ENCODE results near the gene MIA.
"Not testable (repeated sequence)": the region's sequence is repeated elsewhere in the genome, so short reads cannot be mapped to it uniquely, and the experiment has no call there.

Gene MIA

DNA sequence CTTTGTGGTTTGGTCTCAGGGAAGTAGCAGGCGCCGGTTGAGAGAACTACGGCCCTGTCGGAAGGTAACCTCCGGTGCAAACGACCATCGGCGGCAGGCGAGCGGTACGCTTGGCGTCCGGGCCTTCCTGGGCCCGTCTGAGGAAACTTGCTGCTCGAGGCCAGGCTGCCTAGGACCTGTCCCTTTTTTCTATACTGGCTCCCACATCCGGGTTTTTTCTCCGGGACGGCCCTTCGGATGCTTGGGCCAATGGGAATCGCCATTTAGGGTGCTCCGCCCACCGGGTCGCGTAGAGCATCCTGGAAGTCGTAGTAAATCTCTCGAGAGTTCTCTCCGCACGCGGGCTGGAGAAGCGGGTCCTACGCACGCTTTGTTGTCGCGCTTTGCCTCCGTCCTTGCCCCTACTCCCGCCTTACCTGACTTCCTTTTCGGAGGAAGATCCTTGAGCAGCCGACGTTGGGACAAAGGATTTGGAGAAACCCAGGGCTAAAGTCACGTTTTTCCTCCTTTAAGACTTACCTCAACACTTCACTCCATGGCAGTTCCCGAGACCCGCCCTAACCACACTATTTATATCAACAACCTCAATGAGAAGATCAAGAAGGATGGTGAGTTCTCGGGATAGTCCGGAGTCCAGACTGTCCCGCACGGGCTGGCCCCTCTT is 24.3 kb upstream of the MIA start, which contains the start of gene SNRPA:
Gene SNRPA, plus strand, starts transcription at position 330 of the 664 bp plus-strand sequence. Its CDS starts 206 bp downstream, at position 536.
- peak; percentile 91 for DNase-seq

DNA sequence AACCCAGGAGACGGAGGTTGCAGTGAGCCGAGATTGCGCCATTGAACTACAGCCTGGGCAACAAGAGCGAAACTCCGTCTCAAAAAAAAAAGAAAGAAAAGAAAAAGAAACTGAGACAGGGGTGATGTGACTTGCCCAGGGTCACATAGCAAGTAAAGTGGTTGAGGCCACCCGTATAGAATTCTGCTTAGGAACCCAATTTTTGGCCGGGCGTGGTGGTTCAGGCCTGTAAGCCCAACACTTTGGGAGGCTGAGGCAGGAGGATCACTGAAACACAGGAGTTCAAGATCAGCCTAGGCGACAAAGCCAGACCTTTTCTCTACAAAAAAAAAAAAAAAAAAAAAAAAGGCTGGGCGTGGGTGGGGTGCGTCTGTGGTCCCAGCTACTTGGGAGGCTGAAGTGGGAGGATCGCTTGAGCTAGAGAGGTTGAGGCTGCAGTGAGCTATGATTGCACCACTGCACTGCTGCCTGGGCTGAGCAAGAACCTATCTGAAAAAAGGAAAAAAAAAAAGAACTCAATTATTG is 23.0 kb upstream of the MIA start:
- no peak for DNase-seq

DNA sequence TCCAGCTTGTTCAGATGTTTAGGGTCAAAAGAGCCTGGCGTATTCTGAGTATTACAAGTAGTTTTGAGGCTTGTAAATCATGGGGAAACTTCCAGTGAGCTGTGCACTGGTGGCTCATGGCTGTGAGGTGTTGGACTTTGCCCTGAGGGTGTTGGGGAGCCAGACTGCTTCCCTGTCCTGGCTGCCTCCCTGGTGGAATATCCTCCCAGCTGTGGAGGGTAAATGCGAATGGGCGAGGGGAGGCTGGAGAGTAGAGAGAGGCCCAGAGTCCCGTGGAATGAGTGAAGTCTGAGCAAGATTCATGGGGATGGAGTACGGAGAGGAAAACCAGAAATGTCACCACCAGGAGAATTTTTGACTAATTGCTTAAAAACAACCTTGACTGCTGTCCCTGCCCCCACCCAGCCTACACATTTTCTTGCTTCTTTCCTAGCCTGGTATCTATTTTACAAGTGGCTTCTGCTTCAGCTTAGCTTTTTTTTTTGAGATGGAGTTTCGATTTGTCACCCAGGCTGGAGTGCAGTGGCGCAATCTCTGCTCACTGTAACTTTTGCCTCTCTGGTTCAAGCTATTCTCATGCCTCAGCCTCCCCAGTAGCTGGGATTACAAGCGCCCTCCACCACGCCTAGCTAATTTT is 20.6 kb upstream of the MIA start:
- DNase-seq: no peak

DNA sequence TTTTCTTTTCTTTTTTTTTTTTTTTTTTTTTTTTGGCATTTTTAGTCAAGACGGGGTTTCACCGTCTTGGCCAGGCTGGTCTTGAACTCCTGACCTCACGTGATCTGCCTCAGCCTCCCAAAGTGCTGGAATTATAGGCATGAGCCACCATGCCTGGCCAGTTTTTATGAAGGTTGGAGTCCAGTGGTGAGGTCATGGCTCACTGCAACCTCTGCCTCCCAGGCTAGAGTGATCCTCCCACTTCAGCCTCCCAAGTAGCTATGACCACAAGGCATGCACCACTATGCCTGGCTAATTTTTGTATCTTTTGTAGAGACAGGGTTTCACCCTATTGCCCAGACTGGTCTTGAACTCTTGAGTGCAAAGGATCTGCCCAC is 20.1 kb upstream of the MIA start:
- no peak for DNase-seq

DNA sequence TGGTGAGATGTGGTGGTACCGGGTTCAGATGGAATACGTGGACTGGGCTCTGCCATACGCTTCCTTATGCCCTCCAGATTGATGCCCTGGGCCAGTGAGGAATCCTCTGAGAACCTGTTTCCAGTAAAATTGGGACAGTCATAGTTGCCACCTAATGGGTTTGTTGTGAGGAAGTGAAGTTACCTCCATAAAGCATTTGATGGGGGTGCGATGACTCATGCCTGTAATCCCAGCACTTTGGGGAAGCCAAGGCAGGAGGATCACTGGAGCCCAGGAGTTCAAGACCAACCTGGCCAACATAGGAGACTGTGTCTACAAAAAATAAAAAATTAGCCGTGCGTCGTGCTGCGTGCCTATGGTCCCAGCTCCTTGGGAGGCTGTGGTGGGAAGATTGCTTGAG is 19.5 kb upstream of the MIA start:
- no peak for DNase-seq

DNA sequence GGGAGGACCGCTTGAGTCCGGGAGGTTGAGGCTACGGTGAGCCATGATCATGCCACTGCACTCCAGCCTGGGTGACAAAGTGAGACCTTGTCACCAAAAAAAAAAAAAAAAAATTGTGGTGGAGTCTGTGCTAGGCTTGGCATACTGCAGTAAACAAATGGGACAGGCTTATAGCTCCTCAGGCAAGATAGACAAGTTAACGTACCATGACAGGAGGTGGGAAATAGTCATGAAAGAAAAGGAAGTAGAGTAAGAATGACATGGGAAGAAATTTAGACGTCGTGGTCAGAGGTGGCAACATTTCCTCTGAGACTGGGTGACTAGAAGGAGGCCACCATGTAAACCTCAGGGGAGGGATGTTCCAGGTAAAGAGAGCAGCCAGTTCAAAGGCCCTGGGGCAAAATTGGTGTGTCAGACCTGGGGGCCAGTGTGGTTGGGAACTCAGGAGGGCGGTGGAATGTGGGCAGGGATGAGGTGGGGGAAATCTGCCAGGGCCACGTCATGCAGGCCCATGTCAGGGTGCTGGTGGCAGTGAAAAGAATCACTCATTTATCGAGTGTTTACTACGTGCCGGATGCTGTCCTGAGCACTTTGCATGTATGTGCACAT is 18.7 kb upstream of the MIA start:
- DNase-seq: no peak

DNA sequence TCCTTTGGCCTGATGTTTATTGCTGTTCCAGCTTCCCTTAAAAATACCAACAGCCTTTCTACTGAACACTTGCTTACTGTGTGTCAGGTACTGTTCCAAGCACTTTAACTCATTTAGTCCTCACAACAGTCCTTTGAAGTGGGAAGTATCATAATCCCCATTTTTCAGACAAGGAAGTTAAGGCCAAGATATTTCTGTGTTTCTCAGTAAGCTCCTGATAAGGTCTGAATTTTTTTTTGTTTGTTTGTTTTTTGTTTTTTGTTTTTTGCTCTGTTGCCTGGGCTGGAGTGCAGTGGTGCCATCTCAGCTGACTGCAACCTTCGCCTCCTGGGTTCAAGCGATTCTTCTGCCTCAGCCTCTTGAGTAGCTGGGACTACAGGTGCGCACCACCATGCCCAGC is 16.8 kb upstream of the MIA start:
- DNase-seq: no peak

DNA sequence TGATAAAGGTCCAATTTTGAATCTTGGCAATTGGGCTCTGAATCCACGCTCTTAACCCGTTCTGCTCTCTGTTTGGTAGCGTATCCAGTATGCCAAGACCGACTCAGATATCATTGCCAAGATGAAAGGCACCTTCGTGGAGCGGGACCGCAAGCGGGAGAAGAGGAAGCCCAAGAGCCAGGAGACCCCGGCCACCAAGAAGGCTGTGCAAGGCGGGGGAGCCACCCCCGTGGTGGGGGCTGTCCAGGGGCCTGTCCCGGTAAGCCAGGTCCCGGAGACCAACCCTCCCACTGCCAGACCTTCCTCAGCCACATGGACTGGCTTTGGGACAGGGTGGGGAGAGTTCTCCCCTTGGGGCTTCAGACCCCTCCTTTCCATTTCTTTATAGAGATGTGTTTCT is 16.0 kb upstream of the MIA start:
- no peak for DNase-seq

DNA sequence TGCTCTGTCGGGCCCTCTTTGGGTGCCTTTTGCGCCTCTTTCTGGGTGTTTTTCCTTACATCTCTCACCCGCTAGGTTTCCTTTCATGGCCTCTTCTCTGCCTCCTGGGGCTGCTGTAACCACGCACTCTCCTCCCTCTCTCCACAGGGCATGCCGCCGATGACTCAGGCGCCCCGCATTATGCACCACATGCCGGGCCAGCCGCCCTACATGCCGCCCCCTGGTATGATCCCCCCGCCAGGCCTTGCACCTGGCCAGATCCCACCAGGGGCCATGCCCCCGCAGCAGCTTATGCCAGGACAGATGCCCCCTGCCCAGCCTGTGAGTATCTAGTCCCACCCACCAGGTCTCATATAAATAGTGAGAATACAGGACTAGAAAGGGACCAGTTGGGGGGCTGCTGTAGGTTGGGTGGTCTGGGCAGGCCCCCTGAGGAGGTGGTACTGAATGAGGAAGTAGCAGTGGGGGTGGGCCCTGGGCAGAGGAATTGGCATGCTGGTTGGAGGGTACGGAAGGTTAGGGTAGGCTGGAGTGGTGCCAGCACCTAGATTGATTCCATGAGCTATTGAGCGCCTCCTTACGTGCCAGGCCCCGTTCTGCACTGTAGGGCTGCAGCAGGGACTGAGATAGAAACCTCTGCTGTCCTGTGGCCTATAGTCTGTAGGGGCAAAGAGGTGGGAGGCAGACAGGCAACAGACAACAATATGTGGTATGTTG is 12.4 kb upstream of the MIA start:
- DNase-seq: no peak

DNA sequence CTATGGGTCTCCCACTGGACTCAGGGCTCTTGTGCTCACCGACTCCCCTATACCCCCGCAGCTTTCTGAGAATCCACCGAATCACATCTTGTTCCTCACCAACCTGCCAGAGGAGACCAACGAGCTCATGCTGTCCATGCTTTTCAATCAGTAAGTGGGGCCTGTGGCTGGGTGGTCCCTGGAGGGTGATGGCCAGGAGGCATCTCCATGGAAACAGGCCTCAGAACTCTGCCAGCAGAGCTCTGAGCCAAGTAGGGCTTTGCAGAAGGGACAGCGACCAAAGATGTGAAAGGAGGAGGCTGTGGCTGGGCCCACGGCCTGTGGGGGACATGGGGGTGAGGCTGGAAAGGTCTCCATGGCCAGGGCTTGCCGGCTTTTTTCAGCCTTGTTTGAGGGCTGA is 11.8 kb upstream of the MIA start:
- no peak for DNase-seq

DNA sequence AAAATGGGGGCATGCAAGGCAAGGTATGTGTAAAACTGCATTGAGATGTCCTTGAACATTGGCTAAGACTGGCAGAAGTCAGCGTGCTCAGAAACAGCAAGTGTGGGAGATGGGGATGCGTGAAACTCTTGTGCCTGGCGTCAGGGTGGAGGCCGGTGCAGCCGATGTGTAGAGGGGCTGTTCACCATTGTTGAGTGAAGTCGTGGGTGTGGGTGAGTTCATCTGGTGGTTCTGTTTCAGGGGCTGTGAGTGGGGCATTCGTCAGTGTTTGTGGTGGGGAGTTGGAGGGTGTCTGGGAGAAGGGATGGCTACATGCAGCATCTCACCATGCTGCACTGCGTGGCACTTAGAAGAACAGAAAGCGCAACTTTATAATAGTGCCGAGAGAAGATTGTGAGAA is 11.4 kb upstream of the MIA start:
- DNase-seq: no peak

DNA sequence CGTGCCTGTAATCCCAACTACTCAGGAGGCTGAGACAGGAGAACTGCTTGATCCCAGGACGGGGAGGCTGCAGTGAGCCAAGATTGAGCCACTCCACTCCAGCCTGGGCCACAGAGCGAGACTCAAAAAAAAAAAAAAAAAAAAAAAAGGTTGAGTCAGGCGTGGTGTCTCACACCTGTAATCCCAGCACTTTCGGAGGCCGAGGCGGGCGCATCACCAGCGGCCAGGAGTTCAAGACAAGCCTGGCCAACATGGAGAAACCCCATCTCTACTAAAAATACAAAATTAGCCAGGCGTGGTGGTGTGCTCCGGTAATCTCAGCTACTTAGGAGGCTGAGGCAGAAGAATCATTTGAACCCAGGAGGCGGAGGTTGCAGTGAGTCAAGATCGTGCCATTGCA is 8.9 kb upstream of the MIA start:
- DNase-seq: not testable (repeated sequence)

DNA sequence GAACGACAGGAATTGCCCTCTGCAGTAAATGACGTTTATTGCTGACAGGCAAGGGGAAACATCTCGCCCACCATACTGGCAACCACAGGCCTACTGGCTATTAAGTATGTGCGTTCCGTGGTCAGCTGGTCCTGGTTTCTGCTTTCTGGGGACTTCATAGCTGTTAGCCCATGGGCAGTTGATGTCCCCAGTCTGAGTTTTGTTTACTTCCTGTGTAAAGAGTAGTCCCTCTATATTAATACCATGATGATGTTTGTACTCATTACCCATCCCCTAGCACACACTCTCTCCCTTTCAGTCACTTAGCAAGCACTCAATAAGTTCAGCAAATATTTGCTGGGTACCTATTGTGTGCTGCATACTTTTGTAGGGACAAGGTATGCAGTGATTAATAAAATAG is 6.5 kb upstream of the MIA start:
- no peak for DNase-seq

DNA sequence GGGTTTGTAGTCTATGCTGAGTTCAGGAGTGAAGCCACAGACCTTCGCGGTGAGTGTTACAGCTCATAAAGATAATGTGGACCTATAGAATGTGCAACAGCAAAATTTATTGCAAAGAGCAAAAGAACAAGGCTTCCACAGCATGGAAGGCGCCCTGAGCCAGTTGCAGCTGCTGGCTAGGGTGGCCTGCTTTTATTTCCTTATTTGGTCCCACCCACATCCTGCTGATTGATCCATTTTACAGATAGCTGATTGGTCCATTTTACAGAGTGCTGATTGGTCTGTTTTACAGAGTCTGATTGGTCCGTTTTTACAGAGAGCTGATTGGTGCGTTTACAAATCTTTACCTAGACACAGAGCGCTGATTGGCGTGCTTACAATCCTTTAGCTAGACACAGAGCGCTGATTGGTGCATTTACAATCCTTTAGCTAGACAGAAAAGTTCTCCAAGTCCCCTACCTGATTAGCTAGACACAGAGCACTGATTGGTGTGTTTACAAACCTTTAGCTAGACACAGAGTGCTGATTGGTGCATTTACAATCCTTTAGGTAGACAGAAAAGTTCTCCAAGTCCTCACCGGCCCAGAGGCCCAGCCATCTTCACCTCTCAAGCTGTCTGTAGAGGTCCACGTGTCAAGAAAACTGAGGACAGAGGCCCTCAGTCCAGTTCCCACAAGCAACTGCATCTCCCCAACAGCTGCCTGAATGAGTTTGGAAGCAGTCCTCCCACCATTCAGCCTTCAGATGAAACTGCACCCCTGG is 4.0 kb upstream of the MIA start:
- not testable (repeated sequence) for DNase-seq

DNA sequence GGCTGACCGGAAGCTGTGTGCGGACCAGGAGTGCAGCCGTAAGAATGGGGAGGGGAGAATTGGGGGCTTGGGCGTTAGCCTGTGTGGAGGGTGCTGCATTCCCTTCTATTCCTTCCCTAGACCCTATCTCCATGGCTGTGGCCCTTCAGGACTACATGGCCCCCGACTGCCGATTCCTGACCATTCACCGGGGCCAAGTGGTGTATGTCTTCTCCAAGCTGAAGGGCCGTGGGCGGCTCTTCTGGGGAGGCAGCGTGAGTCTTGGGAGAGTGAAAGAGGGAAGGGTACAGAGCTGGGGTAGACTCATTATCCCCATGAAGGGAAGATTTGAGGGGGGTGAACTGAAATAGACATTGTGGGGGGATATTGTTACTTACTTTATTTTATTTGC is 306 bp downstream of the MIA start:
- no peak for DNase-seq

DNA sequence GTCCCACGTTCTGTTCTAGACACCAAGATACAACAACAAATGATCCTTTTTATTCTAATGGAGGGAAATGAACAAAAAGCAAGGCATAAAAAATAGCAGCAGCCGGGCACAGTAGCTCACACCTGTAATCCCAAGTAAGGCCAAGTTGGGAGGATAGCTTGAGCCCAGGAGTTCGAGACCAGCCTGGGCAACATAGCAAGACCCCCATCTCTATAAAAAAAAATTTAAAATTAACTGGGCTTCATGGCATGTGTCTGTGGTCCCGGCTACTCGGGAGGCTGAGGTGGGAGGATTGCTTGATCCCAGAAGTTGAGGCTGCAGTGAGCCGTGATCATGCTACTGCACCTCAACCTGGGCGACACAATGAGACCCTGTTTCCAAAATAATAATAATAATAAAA is 1.0 kb downstream of the MIA start:
- DNase-seq: no peak

DNA sequence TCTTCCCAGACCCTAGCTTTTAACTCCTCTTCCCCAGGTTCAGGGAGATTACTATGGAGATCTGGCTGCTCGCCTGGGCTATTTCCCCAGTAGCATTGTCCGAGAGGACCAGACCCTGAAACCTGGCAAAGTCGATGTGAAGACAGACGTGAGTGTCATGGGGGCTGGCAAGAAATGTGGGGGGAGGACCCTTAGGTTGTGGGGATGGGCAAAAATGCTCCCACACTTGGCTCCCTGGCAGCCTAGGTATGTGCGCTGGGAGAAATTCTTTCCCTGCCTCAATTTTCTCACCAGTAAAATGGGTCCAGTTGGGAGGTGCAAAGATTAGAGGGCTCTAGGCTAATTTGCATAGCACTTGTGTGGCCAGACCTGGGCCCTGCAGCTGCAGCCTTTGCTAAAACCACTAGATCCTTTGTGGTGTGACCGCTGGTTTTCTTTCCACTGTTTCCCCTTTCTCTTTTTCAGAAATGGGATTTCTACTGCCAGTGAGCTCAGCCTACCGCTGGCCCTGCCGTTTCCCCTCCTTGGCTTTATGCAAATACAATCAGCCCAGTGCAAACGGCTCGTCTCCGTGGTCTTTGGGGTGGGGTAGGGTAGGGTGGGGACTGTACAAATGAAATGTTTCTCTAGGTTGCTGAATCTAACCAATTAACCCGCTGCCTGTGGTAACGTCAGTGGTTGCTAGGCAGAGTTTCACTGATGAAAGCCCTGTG is 1.8 kb downstream of the MIA start:
- DNase-seq: peak; percentile 85

DNA sequence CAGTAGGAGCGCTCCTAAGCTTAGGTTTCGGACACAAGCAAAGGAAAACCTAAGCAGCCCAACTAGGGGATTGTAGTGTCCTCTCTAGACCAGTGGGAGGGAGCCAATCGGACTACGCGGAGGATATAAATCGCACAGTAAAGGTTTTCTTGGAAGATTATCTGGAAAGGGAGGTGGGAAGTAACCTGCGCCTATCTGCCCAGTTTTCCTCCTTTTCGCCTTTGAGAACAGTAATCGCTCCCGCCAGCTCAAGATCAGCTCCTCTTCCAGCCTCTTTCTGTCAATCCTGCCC is 2.3 kb downstream of the MIA start:
- no peak for DNase-seq

DNA sequence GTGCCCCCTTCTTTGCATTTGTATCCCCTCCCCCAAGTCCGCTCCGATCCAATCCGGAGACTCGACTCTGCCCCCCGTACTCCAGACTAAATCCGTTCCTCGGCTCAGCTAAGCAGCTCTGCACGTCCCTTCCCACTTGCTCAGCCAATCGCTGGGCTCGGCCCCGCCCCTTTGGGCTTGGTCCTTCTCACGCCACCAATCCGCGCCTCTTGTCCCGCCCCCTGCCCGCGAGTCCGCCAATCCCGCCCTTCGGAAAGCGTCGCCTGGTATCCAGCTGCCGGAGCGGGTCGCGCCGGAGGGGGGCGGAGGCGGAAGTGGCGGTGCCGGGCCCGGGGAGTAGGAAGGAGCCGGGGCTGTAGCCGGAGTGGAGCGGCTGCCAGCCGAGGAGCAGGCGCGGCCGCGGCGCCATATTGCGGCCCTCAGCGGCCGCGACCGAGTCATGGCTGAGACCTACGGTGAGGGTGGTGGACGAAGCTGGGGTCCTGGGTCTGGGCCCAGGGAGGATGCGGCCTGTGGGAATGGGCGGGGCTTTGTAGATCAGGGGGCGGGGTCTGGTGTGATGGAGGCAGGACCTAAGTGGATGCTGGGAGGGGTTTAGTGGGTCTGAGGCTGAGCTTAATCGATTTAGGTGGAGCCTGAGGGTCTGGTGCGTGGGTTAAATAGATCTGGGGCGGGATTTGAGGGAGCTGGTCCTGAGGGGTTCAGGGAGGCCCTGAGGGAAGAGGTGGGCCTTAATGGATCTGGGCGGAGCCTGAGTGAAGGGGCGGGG is 2.8 kb downstream of the MIA start, which contains the start of gene RAB4B:
Gene RAB4B, plus strand, starts transcription at position 311 of the 769 bp plus-strand sequence. Its CDS starts 129 bp downstream, at position 440.
- DNase-seq: peak; percentile 99

DNA sequence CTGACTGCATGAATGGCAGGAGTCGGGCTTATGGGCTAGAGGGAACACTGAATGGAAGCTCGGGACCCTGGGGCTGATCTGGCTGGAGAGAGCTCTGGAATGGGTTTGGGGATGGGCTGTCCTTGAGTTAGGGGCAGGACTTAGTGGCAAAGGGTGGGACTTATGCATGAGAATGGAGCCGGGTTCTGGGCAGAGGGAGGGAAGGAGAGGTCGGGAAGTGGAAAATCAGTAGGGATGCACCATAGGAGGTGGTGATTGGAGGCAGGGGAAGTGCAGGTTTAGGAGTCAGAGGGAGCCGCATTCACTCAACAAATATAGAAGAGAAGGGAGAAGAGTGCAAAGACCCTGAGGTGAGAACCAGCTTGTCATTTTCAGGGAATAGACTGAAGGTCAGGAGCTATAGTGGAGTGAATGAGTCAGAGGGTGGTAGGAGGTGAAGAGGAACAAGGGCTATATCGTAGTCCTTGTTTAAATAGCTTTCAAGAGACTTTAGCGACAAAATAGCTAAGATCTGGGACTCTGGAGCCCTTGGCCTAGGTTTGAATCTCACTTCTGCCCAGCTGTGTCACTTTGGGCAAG is 3.5 kb downstream of the MIA start:
- no peak for DNase-seq

DNA sequence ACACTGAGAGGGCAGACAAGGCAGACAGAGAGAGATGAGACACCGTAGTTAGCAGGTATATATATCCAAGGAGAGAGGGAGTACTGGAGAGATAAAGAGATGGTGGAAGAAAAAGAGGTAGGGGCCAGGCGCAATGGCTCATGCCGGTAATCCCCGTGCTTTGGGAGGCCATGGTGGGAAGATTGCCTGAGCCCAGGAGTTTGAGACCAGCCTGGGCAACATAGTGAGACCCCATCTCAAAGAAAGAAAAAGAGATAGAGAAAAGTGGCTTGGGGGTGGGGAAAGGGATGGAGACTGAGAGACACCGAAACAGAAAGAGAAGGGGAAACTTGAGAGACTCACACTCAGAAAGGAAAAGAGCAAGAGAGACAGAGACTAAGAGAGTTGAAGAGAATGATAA is 5.3 kb downstream of the MIA start:
- no peak for DNase-seq

All from effector CD8-positive, alpha-beta T cell (primary cell).